ENCODE results near the gene CEP97. TPM values are rescaled to one million over a fixed set of nuclear protein-coding genes. Genes with fewer than 3 reads are reported as not detected.
"Not testable (repeated sequence)": the region's sequence is repeated elsewhere in the genome, so short reads cannot be mapped to it uniquely, and the experiment has no call there.

The CEP97 gene
- total RNA-seq, 1 donor from 2014 or later: 7.2 TPM

- DNase-seq (ENCODE audit: low spot score): peak; percentile 9
- Mint-ChIP-seq H3K4me1 (ENCODE audit: unreplicated experiment) (peaks cover 23% of the 10 kb centered on the region), H3K9me3 (ENCODE audit: unreplicated experiment) (no peaks in the 10 kb centered on the region)
These were observed 46.8 kb upstream of the CEP97 start for GRCh38 chr3:101677436-101678286.

GRCh38 chr3:101678837-101679236, 45.6 kb upstream of the CEP97 start:
- not testable (repeated sequence) for H3K27ac Mint-ChIP-seq (ENCODE audit: unreplicated experiment); DNase-seq (ENCODE audit: low spot score); H3K9me3 Mint-ChIP-seq (ENCODE audit: unreplicated experiment); H3K27me3 Mint-ChIP-seq (ENCODE audit: unreplicated experiment); H3K4me3 Mint-ChIP-seq (ENCODE audit: unreplicated experiment)
- H3K4me1 Mint-ChIP-seq (ENCODE audit: unreplicated experiment): peaks cover 22% of the 10 kb centered on the region
- peaks cover 16% of the 10 kb centered on the region for H3K36me3 Mint-ChIP-seq (ENCODE audit: low read depth, unreplicated experiment)

More at GRCh38 chr3:101677436-101678286, 46.8 kb upstream of the CEP97 start:
- Mint-ChIP-seq H3K36me3 (ENCODE audit: low read depth, unreplicated experiment) (peaks cover 16% of the 10 kb centered on the region), H3K27me3 (ENCODE audit: unreplicated experiment) (peaks cover 7% of the 10 kb centered on the region), H3K27ac (ENCODE audit: unreplicated experiment) (peak overlapping the region; percentile 9), H3K4me3 (ENCODE audit: unreplicated experiment) (peak overlapping the region; percentile 94)
- TF ChIP-seq CTCF (IDR thresholded peaks at IDR 0.05; ENCODE audit: unreplicated experiment): no peak

- no peaks in the 10 kb centered on the region for H3K9me3 Mint-ChIP-seq (ENCODE audit: unreplicated experiment)
- no peak overlapping the region for H3K27ac Mint-ChIP-seq (ENCODE audit: unreplicated experiment)
- DNase-seq (ENCODE audit: low spot score): no peak
- peak overlapping the region; percentile 59 for H3K4me3 Mint-ChIP-seq (ENCODE audit: unreplicated experiment)
- H3K4me1 Mint-ChIP-seq (ENCODE audit: unreplicated experiment): peaks cover 21% of the 10 kb centered on the region
- TF ChIP-seq CTCF (IDR thresholded peaks at IDR 0.05; ENCODE audit: unreplicated experiment): no peak
- peaks cover 21% of the 10 kb centered on the region for H3K36me3 Mint-ChIP-seq (ENCODE audit: low read depth, unreplicated experiment)
- peaks cover 9% of the 10 kb centered on the region for H3K27me3 Mint-ChIP-seq (ENCODE audit: unreplicated experiment)
These were observed 43.9 kb upstream of the CEP97 start for GRCh38 chr3:101680466-101680865.

GRCh38 chr3:101685050-101685400, 39.4 kb upstream of the CEP97 start:
- H3K27me3 Mint-ChIP-seq (ENCODE audit: unreplicated experiment): peaks cover 6% of the 10 kb centered on the region
- peaks cover 19% of the 10 kb centered on the region for H3K36me3 Mint-ChIP-seq (ENCODE audit: low read depth, unreplicated experiment)
- peak overlapping the region; percentile 98 for H3K4me3 Mint-ChIP-seq (ENCODE audit: unreplicated experiment)
- no peaks in the 10 kb centered on the region for H3K9me3 Mint-ChIP-seq (ENCODE audit: unreplicated experiment)
- H3K27ac Mint-ChIP-seq (ENCODE audit: unreplicated experiment): peak overlapping the region; percentile 90
- DNase-seq (ENCODE audit: low spot score): no peak
- peaks cover 23% of the 10 kb centered on the region for H3K4me1 Mint-ChIP-seq (ENCODE audit: unreplicated experiment)
- no peak for TF ChIP-seq CTCF (IDR thresholded peaks at IDR 0.05; ENCODE audit: unreplicated experiment)

- no peaks in the 10 kb centered on the region for H3K9me3 Mint-ChIP-seq (ENCODE audit: unreplicated experiment)
- H3K27me3 Mint-ChIP-seq (ENCODE audit: unreplicated experiment): peaks cover 6% of the 10 kb centered on the region
- no peak for TF ChIP-seq CTCF (IDR thresholded peaks at IDR 0.05; ENCODE audit: unreplicated experiment)
- peaks cover 15% of the 10 kb centered on the region for H3K36me3 Mint-ChIP-seq (ENCODE audit: low read depth, unreplicated experiment)
- H3K4me3 Mint-ChIP-seq (ENCODE audit: unreplicated experiment): peak overlapping the region; percentile 98
- H3K4me1 Mint-ChIP-seq (ENCODE audit: unreplicated experiment): peaks cover 23% of the 10 kb centered on the region
- no peak for DNase-seq (ENCODE audit: low spot score)
- peak overlapping the region; percentile 90 for H3K27ac Mint-ChIP-seq (ENCODE audit: unreplicated experiment)
These were observed 38.5 kb upstream of the CEP97 start for GRCh38 chr3:101685870-101686307.

Measured in endothelial cell (in vitro differentiated cells).